HG02798 (cell line): ENCODE results near the gene NELFCD.

Experiments used
- ATAC-seq: cut with Tn5 transposase; IDR thresholded peaks from one replicate; pipeline ENCODE4 v1.9.1; 2021; ENCODE audit warnings: mild to moderate bottlenecking; ENCODE audit not compliant: unreplicated experiment, poor library complexity

The NELFCD gene

GRCh38 chr20:58992911-58993310, 11.9 kb downstream of the NELFCD start:
- ATAC-seq, result no peak

DNA sequence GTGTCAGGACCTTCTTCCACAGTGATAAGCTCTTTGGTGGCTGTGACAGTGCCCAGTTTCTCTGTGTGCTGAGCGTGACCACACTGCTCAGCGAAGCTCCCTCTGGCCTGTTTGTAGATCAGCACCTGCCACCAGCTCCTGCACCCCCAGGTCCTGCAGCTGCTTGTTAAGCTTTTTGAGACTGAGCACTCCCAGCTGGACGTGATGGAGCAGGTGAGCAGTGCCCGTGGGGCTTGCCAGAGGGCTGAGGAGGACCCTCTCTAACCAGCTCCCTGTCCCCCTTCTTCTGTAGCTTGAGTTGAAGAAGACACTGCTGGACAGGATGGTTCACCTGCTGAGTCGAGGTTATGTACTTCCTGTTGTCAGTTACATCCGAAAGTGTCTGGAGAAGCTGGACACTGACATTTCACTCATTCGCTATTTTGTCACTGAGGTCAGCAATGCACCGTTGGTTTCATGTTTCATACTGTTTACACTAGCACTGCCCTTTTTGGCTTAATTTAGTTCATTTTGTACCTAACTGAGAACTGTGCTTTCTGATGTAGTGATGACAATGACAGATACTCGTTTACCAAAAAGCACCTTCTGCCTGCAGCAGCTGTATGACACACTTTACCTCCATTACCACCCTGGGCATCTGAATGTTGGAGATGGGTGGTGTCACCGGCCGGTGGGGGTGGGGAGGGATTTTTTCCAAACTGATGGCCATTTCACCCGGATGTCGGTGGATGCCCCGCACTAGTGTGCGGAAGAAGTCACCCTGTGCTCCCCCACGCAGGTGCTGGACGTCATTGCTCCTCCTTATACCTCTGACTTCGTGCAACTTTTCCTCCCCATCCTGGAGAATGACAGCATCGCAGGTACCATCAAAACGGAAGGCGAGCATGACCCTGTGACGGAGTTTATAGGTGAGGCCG, 12.5 kb downstream of the NELFCD start:
- ATAC-seq, result no peak

- no peak for ATAC-seq
Observed at GRCh38 chr20:58994390-58995159, 13.5 kb downstream of the NELFCD start.

- no peak for ATAC-seq
Observed at GRCh38 chr20:58995461-58996225, 14.6 kb downstream of the NELFCD start.

DNA sequence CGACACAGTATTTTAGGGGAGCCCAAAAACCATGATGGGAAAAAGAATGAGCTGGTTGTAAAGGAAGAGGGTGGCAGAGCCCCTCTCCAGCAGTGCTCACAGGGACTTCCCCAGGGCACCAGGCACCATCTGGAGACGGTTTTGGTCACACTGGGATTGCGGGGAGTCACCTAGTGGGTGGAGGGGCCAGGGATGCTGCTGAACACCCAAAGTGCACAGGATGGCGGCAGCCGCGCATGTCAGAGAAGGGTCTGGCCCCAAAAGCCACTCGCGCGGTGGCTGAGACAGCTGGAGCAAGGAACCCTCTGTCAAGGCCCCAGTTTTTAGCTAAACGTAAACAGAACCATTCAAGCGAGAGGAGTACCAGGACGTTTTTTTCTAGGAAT, 15.2 kb downstream of the NELFCD start:
- ATAC-seq, result no peak

- ATAC-seq, result no peak
Observed at GRCh38 chr20:58997141-58997770, 16.2 kb downstream of the NELFCD start.

GRCh38 chr20:58998656-58999055, 17.6 kb downstream of the NELFCD start:
- no peak for ATAC-seq

- ATAC-seq, result no peak
Observed at GRCh38 chr20:59000326-59000725, 19.3 kb downstream of the NELFCD start.

GRCh38 chr20:59001068-59001448, 20.0 kb downstream of the NELFCD start:
- ATAC-seq, result no peak

DNA sequence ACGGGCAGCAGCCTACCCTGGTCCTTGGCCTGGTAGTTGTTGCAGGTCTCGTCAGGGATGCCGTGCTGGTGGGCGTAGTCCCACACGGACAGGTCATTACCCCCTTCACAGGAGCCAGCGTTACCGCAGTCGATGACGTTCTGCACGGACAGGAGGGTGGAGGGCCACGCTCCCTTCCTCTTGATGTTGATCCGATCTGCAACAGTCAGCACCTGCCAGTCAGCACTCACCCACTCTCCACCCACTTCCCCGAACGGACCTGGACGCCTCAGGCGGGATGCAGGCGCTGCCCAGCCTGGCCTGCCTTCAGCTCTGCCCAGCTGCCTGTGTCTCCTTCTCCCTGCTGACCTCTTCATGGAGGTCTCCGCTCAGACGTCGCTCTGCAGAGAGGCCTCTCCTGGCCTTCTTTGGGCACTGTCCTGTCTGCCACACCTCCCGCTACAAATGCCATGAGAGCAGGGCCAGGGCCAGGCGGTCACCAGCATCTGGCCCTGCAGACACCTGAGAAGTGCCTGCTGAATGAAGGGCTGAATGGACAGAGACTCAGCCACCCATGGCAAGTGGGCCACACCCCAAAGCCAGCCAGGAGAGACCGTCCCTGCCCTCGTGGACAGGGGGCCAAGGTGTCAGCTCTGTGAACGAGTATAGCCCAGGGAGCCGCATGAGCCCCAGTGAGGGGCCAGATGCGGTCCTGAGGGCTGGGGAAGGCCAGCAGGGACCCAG, 20.6 kb downstream of the NELFCD start:
- no peak for ATAC-seq

GRCh38 chr20:59002388-59002787, 21.3 kb downstream of the NELFCD start:
- ATAC-seq, result no peak

DNA sequence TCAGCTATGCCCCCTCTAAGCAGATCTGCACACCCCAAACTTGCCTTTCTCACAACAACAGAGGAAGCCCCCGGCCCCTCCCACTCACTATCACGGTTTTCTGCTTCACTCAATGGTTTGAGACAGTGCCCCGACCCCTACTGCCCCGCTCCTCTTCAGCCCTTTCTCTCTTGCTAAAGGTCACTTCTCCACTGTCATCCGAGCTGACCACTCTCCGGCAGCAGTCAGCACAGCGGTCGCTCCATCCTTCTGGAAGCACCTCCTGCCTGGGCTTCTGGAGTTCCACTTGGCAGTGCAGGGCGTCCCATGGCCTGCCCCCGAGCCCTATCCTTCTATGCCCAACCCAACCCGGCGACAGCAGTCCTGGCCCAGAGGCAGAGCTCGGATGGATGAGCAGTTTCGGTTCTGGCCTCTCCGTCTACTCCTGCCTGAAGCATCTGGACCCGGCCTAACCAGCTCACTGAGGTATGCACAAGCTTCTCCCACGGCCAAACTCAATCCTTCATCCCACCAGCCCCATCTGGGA, 21.9 kb downstream of the NELFCD start:
- ATAC-seq, result no peak

DNA sequence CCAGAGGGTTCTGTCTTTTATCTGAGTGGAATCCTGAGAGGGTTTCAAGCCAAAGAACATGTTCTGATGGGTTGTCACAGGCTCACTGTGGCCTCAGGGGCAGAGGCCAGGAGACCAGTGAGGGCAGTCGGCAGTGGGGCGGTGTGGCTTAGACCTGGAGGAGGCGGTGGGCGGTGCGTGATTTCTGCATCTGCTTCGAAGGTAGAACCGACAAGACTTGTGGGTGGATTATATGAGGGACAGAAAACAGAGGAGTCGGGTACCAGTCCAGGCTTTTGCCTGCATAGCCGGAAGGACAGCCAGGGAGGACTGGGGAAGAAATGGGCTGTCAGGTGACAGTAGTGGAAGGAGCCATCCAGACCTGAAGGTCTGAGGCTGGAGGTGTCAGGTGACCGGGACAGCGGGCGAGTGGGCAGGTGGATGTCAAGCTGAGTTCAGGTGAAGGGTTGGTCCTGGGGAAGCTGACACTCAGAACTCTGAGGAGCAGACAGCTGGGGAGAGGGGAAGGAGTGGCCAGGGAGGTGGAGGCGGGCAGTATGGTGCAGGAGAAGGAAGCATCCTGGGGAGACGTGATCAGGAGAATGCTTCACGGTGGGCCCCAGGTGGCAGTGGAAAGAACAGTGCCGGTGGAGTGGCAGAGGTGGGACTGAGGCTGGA, 22.9 kb downstream of the NELFCD start:
- no peak for ATAC-seq

GRCh38 chr20:59004493-59004762, 23.4 kb downstream of the NELFCD start:
- ATAC-seq, result no peak

- ATAC-seq, result peak; percentile 69
Observed at GRCh38 chr20:59004763-59005522, 23.9 kb downstream of the NELFCD start.

DNA sequence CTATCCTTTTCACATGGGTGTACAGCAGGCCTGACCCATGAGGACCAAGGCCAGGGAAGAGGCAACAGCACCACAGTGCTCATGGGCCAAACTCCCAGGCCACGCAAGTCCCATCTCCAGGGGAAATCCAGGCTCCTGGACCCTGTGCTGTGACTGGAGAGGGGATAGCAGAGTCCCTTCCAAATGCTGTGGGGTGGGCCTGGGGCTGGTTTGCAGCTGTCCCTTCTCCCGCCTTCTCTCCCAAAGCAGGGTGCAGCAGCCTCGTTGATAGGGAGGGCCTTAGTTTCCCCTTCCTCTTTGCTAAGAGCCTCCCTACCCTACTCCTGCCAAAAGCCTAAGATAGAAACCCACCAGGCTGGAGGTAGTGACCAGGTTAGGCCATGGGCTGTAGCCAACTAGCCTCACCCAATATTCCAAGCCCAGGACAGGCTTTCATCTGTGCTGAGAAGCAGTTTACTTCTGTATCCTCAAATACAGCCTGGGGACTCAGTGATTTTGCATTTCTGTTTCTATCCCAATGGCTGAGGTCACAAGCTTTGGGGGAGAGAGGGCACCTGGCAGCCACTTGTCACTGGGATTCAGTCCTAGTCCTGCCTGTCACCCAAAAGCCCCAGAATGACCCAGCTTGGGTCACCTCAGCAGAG, 24.6 kb downstream of the NELFCD start:
- ATAC-seq, result no peak

DNA sequence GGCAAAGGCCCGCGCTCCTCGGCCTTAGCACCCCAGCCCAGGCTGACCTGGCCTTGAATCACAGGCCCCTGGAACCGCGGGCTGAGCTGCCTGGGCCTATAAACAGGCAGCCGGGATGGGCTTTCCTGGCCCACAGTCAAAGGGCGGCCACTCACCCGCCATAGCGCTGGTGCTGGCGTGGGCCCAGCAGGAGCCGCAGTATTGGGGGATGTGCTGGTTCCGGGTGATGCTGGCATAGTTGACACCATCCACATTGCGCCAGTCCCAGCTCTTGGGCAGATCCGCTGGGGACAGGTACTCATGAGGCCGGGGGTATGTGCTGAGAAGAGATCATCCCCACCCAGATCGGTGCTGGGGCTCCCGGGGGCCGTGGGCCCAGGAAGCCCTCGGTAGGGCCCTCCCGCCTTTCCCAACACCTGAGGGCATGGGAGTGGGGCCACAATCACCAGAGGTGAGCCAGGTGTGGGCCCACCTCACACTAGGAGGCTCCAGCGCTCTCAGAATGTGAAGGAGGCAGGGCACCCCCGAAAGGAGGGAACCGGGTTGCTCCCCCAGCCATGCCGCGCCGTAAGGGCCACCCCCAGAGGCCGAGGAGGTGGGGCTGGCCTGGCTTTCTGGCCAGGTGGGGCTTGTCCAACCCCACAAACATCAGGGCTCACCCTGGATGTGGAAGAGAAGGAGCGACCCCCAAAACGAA, 25.3 kb downstream of the NELFCD start:
- ATAC-seq, result no peak
